A549 (cell line): ENCODE results near the gene NAPSA. TPM values are rescaled to one million over a fixed set of nuclear protein-coding genes. Genes with fewer than 3 reads are reported as not detected.

ENCODE experiments used
- ATAC-seq, 2 experiments: fragments of 200-7000 bp in 1 of 2; fragments of >200 bp in 1 of 2; cut with Nextera tagmentation in 1 of 2; cut with Tn5 transposase in 1 of 2; 3 replicates each; pipeline versions ENCODE4 v1.8.0 to v1.9.1; 2018 to 2020; ENCODE audit warnings: mild to moderate bottlenecking in 1 of 2, moderate library complexity in 1 of 2
- CTCF ChIA-PET: fragments of 300-600 bp; sonication (Branson Sonifier 250); formaldehyde crosslinking; extraction: SDS; loops from one replicate; lab custom pipeline; 2021; ENCODE audit warnings: antibody characterized with exemption, inconsistent platforms; lab: Yijun Ruan, JAX
- POLR2A ChIA-PET: fragments of 350-600 bp; formaldehyde crosslinking; extraction: SDS; loops from one replicate; lab custom pipeline; 2021; ENCODE audit warnings: antibody characterized with exemption, inconsistent platforms; lab: Yijun Ruan, JAX
- DNase-seq, 2 experiments: peaks; one replicate each; pipeline versions ENCODE4 v3.0.0 to v3.0.0-alpha.2; 2011 to 2016; ENCODE audit warnings: low read depth in 1 of 2, low spot score in 1 of 2
- FAIRE-seq: peaks from 2 replicates; lab custom pipeline; 2011; peaks lifted over from hg19 to GRCh38; lab: Jason Lieb, UNC
- H3K27ac ChIP-seq, 2 experiments: fragments of >200 bp; sonication (Bioruptor Twin); formaldehyde crosslinking; 3 replicates each; pipeline ENCODE4 v1.5.1; 2016 to 2017
- H3K4me1 ChIP-seq: fragments of >200 bp; sonication (Bioruptor Twin); formaldehyde crosslinking; 3 replicates; pipeline ENCODE4 v1.6.1; 2016
- H3K4me2 ChIP-seq: fragments of >200 bp; sonication (Bioruptor Twin); formaldehyde crosslinking; 3 replicates; pipeline ENCODE4 v1.6.1; 2016
- H3K4me3 ChIP-seq: fragments of >200 bp; sonication (Bioruptor Twin); formaldehyde crosslinking; 3 replicates; pipeline ENCODE4 v1.5.1; 2016
- H3K9me3 ChIP-seq: fragments of >200 bp; sonication (Bioruptor Twin); formaldehyde crosslinking; 3 replicates; pipeline ENCODE4 v1.6.1; 2016
- BCL3 ChIP-seq: fragments of >200 bp; sonication (Bioruptor Twin); formaldehyde crosslinking; IDR thresholded peaks from 3 replicates; pipeline ENCODE4 v1.6.1; 2016
- CBX2 ChIP-seq: fragments of 200-600 bp; sonication (generic); IDR thresholded peaks from 2 replicates; pipeline ENCODE4 v1.6.1; 2016; ENCODE audit warnings: low read depth, mild to moderate bottlenecking, borderline replicate concordance
- CEBPB ChIP-seq, 2 experiments: fragments of >200 bp in 1 of 2; sonication (Bioruptor Twin) in 1 of 2; formaldehyde crosslinking in 1 of 2; IDR thresholded peaks; 2 replicates each; pipeline ENCODE4 v1.6.1; 2012 to 2016
- CHD2 ChIP-seq: fragments of 150-350 bp; IDR thresholded peaks from 2 replicates; pipeline ENCODE4 v1.6.1; 2014; ENCODE audit warnings: low read length; ENCODE audit not compliant: partially characterized antibody
- CHD4 ChIP-seq: fragments of 200-600 bp; sonication (generic); IDR thresholded peaks from 2 replicates; pipeline ENCODE4 v1.6.1; 2016; ENCODE audit warnings: antibody characterized with exemption, mild to moderate bottlenecking, borderline replicate concordance
- ELK1 ChIP-seq: fragments of 150-350 bp; IDR thresholded peaks from 2 replicates; pipeline ENCODE4 v1.6.1; 2014; ENCODE audit warnings: low read depth, mild to moderate bottlenecking, low read length
- EP300 ChIP-seq, 2 experiments: fragments of >200 bp; sonication (Bioruptor Twin); formaldehyde crosslinking; IDR thresholded peaks; 2 replicates in 1 of 2; 3 replicates in 1 of 2; pipeline ENCODE4 v1.6.1; 2016 to 2017
- HOXB13 ChIP-seq: fragments of 250-450 bp; sonication (Bioruptor Pico); IDR thresholded peaks from 2 replicates; pipeline ENCODE4 v1.5.0; 2020; ENCODE audit warnings: low read depth, mild to moderate bottlenecking, moderate library complexity
- JUN ChIP-seq, 2 experiments: fragments of >200 bp; sonication (Bioruptor Twin); formaldehyde crosslinking; IDR thresholded peaks; 2 replicates in 1 of 2; 3 replicates in 1 of 2; pipeline ENCODE4 v1.6.1; 2016 to 2017
- JUNB ChIP-seq: fragments of >200 bp; sonication (Bioruptor Twin); formaldehyde crosslinking; IDR thresholded peaks from 2 replicates; pipeline ENCODE4 v1.6.1; 2016
- MAZ ChIP-seq: fragments of 150-350 bp; IDR thresholded peaks from 2 replicates; pipeline ENCODE4 v1.6.1; 2014; ENCODE audit warnings: antibody characterized with exemption, low read depth, low read length, borderline replicate concordance
- NFE2L2 ChIP-seq: fragments of 150-350 bp; conservative IDR thresholded peaks from 2 replicates; pipeline ENCODE4 v1.6.1; 2014; ENCODE audit warnings: low read length
- NPAS2 ChIP-seq: fragments of 250-450 bp; sonication (Bioruptor Pico); IDR thresholded peaks from 2 replicates; pipeline ENCODE4 v1.8.0; 2022; ENCODE audit warnings: mild to moderate bottlenecking, moderate library complexity, borderline replicate concordance
- POLR2A ChIP-seq: IDR thresholded peaks from 2 replicates; pipeline ENCODE4 v1.6.1; 2012; ENCODE audit warnings: mild to moderate bottlenecking, low read length
- RAD21 ChIP-seq, 2 experiments: fragments of >200 bp in 1 of 2; sonication (Bioruptor Twin) in 1 of 2; formaldehyde crosslinking in 1 of 2; IDR thresholded peaks in 1 of 2; conservative IDR thresholded peaks in 1 of 2; 2 replicates in 1 of 2; 3 replicates in 1 of 2; pipeline ENCODE4 v1.6.1; 2012 to 2018; ENCODE audit warnings: inconsistent platforms in 1 of 2
- RARB ChIP-seq: fragments of 250-450 bp; sonication (Bioruptor Pico); IDR thresholded peaks from 2 replicates; pipeline ENCODE4 v1.8.0; 2021; ENCODE audit warnings: mild to moderate bottlenecking, moderate library complexity
- RCOR1 ChIP-seq: fragments of 150-350 bp; IDR thresholded peaks from 2 replicates; pipeline ENCODE4 v1.6.1; 2014; ENCODE audit warnings: antibody characterized with exemption, low read length, low read depth
- REST ChIP-seq: fragments of 200-600 bp; sonication (generic); IDR thresholded peaks from 2 replicates; pipeline ENCODE4 v1.6.1; 2016; ENCODE audit warnings: antibody characterized with exemption, mild to moderate bottlenecking, moderate library complexity
- SREBF2 ChIP-seq: fragments of 450-650 bp; IDR thresholded peaks from 2 replicates; pipeline ENCODE4 v1.6.1; 2014; ENCODE audit warnings: mild to moderate bottlenecking, moderate library complexity
- USF2 ChIP-seq: fragments of 450-650 bp; IDR thresholded peaks from 2 replicates; pipeline ENCODE4 v1.6.1; 2014; ENCODE audit warnings: antibody characterized with exemption
- ZNF302 ChIP-seq: fragments of 250-450 bp; sonication (Bioruptor Pico); IDR thresholded peaks from 2 replicates; pipeline ENCODE4 v1.9.0; 2021; ENCODE audit warnings: inconsistent platforms, mild to moderate bottlenecking, moderate library complexity
- WGBS: methylation state at CpG from one replicate; pipeline ENCODE4 v1.1.6; 2017; ENCODE audit errors: missing lambda C conversion rate; 5-methylcytosine and 5-hydroxymethylcytosine counted together
- polyA plus RNA-seq, 4 experiments: library from polyadenylated mRNA; depleted of rRNA in 3 of 4; stranded (reverse); fragments of >200 nt; fragmentation: RNase III in 1 of 4; extraction: RNeasy Plus Mini Kit Qiagen cat#74134 plus additional on column Dnase treatment in 1 of 4; gene quantifications; 2 replicates in 3 of 4; 3 replicates in 1 of 4; pipeline ENCODE4 v1.2.3, GENCODE V29; 2011 to 2017

The NAPSA gene
- polyA plus RNA-seq, 2 of the 4 experiments (the other 2 are of a cell fraction): 1.3 to 1.5 TPM

- ChIA-PET CTCF (interaction anchor here (1.6 to 2.0 kb wide), 2 partner anchors 10 to 11 kb away, joined by 3 to 10 read pairs; partner anchors contain the start of gene KCNC3), POLR2A (no interaction called here)
These were observed 47.0 kb downstream of the NAPSA start for GRCh38 chr19:50318438-50318837.

GRCh38 chr19:50317115-50317514, 48.3 kb downstream of the NAPSA start:
- CTCF ChIA-PET: interaction anchor here (1.0 to 2.4 kb wide), 4 partner anchors 11 to 170 kb away, joined by 4 to 15 read pairs (median 9); partner anchors contain the start of gene KCNC3
- Histone ChIP-seq H3K4me1 (peaks cover 21% of the 10 kb centered on the region), H3K4me3 (no peak overlapping the region), H3K27ac (no peak overlapping the region), H3K9me3 (no peaks in the 10 kb centered on the region), H3K4me2 (no peak overlapping the region)
- DNase-seq (no peak), FAIRE-seq (no peak), ATAC-seq (no peak)
- WGBS: 66% methylated on average over 4 of the region's 4 CpGs
- no peak for TF ChIP-seq RARB
- no peak for TF ChIP-seq POLR2A
- no peak for TF ChIP-seq RCOR1
- POLR2A ChIA-PET: no interaction called here

More at GRCh38 chr19:50318438-50318837, 47.0 kb downstream of the NAPSA start:
- no peak for FAIRE-seq
- no peaks in the 10 kb centered on the region for H3K9me3 ChIP-seq
- peaks cover 16% of the 10 kb centered on the region for H3K4me1 ChIP-seq
- TF ChIP-seq CEBPB (IDR thresholded peaks at IDR 0.05) (no peak), CBX2 (no peak), EP300 (IDR thresholded peaks at IDR 0.05) (no peak), SREBF2 (no peak)
- H3K4me2 ChIP-seq: no peak overlapping the region
- no peak for ATAC-seq
- H3K27ac ChIP-seq: no peak overlapping the region
- DNase-seq: no peak
- WGBS: 69% methylated on average over 8 of the region's 8 CpGs
- no peak overlapping the region for H3K4me3 ChIP-seq

- no peak for TF ChIP-seq HOXB13
- TF ChIP-seq POLR2A: peak; percentile 28; the same call in 1 of the 2 replicates
- no peak for TF ChIP-seq RCOR1
- TF ChIP-seq ELK1: 0 out of 2 replicates have a peak, but pooled peaks have one; percentile 38
- TF ChIP-seq RAD21 (conservative IDR thresholded peaks at IDR 0.05 in 1 of 2, IDR thresholded peaks at IDR 0.05 in 1 of 2): no peak
- TF ChIP-seq CHD4: 0 out of 2 replicates have a peak, but pooled peaks have one; percentile 46
- no peak; the same call in 2 of the 3 replicates for TF ChIP-seq BCL3
- 0 out of 2 replicates have a peak, but pooled peaks have one; percentile 32 for TF ChIP-seq MAZ
- no peak for TF ChIP-seq ZNF302 (CRISPR knock-in tag)
- TF ChIP-seq JUN (IDR thresholded peaks at IDR 0.05): no peak; a peak in 1 of 5 replicates
- TF ChIP-seq USF2: no peak
- peak; percentile 83 for TF ChIP-seq CHD2
- TF ChIP-seq REST: peak; percentile 68
- TF ChIP-seq NFE2L2: no peak
- no peak for TF ChIP-seq JUNB
- no peak for TF ChIP-seq NPAS2 (CRISPR knock-in tag)
- peak overlapping the region; percentile 46 for H3K4me3 ChIP-seq
- H3K9me3 ChIP-seq: no peaks in the 10 kb centered on the region
- CTCF ChIA-PET: interaction anchor here (0.6 to 2.4 kb wide), 14 partner anchors 10 to 180 kb away, joined by 3 to 15 read pairs (median 4); partner anchors contain the start of gene KCNC3
- POLR2A ChIA-PET: interaction anchor here (0.5 to 1.5 kb wide), 5 partner anchors 13 to 169 kb away, joined by 3 to 23 read pairs (median 7); partner anchors contain the start of gene KCNC3
- WGBS: 5% methylated on average over 14 of the region's 18 CpGs
- H3K4me2 ChIP-seq: peak overlapping the region; percentile 82
- DNase-seq (peak; percentile 68 to 76), ATAC-seq (peak; percentile 49 to 77; a peak in 5 of 6 replicates), FAIRE-seq (no peak)
- H3K27ac ChIP-seq: peak overlapping the region; percentile 70 to 82
- peaks cover 23% of the 10 kb centered on the region for H3K4me1 ChIP-seq
These were observed 49.5 kb downstream of the NAPSA start for GRCh38 chr19:50315773-50316448.
